Sigmoid colon (tissue), 4 donors: ENCODE results near the gene TREML2.

Source experiments
- EP300 ChIP-seq, 4 donors: sonication (generic); formaldehyde crosslinking; IDR thresholded peaks; one replicate each; pipeline ENCODE4 v1.6.1; 2017; ENCODE audit warnings: antibody characterized with exemption in 4 of 4
- POLR2A ChIP-seq, 2 donors: fragments of 450-650 bp; IDR thresholded peaks; one replicate each; pipeline ENCODE4 v1.6.1; 2016; ENCODE audit warnings: antibody characterized with exemption in 2 of 2, mild to moderate bottlenecking in 2 of 2, moderate library complexity in 2 of 2
- POLR2AphosphoS5 ChIP-seq, 4 donors: sonication (generic); formaldehyde crosslinking; IDR thresholded peaks; one replicate each; pipeline ENCODE4 v1.6.1; 2017; ENCODE audit warnings: antibody characterized with exemption in 4 of 4
- TF ChIP-seq, protein P1 (sequence below), 4 experiments: fragments of 450-650 bp in 3 of 4; fragments of 200-600 bp in 1 of 4; IDR thresholded peaks; one replicate each; pipeline ENCODE4 v1.5.1; 2016 to 2019; ENCODE audit warnings: antibody characterized with exemption in 4 of 4, mild to moderate bottlenecking in 3 of 4, moderate library complexity in 2 of 4

DNA sequence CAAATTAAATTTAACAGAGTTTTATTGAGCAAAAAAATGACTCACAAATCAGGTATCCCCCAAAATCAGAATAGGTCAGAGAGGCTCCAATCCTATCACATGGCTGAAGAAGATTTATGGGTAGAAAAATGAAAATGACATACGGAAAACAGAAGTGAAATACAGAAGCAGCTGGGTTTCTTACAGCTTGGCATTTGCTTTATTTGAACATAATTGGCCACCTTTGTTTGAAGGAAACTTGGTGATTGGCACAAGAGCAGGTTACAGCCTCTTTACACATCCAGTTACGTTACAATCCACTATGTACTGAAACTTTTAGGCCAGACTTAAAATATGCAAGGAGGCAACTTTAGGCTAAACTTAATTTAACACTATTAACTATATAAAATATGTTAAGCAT lies 26.3 kb downstream of the TREML2 start:
- TF ChIP-seq, protein P1, sequence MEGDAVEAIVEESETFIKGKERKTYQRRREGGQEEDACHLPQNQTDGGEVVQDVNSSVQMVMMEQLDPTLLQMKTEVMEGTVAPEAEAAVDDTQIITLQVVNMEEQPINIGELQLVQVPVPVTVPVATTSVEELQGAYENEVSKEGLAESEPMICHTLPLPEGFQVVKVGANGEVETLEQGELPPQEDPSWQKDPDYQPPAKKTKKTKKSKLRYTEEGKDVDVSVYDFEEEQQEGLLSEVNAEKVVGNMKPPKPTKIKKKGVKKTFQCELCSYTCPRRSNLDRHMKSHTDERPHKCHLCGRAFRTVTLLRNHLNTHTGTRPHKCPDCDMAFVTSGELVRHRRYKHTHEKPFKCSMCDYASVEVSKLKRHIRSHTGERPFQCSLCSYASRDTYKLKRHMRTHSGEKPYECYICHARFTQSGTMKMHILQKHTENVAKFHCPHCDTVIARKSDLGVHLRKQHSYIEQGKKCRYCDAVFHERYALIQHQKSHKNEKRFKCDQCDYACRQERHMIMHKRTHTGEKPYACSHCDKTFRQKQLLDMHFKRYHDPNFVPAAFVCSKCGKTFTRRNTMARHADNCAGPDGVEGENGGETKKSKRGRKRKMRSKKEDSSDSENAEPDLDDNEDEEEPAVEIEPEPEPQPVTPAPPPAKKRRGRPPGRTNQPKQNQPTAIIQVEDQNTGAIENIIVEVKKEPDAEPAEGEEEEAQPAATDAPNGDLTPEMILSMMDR (IDR thresholded peaks at IDR 0.05): no peak
- no peak for TF ChIP-seq POLR2A (IDR thresholded peaks at IDR 0.05)
- no peak for TF ChIP-seq POLR2AphosphoS5 (IDR thresholded peaks at IDR 0.05)
- TF ChIP-seq EP300 (IDR thresholded peaks at IDR 0.05): no peak
